ENCODE results near the gene HES3.

HES3 gene

DNA sequence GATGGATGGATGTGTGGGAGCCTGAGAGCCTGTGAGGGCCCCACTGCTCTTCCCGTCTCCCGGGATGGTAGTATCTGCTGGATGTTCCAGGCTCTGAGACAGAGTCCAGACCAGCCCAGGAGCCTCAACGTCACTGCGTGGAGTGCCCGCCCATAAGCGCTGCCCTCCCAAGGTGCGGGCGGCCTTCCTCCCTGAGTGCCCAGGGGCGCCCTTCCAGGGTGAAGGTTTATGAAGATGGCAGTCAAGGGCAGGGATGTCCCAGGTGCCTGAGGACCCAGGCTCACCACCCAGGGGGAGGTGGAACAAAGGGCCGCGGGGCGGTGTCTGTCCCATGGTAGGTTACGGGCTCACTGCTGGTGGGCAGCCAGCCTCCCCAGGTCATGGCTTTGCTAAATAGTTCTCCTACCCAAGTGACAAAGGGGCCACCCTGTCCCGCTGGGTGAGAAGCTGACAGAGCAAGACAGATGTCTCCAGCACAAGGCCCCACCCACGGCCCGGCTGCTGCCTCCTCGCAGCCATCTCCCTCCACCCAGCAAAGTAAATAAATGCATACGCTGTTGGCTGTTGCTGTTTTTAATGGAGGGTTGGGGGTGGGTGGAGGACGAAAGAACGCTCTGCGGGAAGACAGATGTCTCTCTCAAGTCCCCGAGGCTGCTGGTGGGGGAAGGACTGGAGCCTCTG, 25.9 kb downstream of the HES3 start:
- TF ChIP-seq, protein P1, sequence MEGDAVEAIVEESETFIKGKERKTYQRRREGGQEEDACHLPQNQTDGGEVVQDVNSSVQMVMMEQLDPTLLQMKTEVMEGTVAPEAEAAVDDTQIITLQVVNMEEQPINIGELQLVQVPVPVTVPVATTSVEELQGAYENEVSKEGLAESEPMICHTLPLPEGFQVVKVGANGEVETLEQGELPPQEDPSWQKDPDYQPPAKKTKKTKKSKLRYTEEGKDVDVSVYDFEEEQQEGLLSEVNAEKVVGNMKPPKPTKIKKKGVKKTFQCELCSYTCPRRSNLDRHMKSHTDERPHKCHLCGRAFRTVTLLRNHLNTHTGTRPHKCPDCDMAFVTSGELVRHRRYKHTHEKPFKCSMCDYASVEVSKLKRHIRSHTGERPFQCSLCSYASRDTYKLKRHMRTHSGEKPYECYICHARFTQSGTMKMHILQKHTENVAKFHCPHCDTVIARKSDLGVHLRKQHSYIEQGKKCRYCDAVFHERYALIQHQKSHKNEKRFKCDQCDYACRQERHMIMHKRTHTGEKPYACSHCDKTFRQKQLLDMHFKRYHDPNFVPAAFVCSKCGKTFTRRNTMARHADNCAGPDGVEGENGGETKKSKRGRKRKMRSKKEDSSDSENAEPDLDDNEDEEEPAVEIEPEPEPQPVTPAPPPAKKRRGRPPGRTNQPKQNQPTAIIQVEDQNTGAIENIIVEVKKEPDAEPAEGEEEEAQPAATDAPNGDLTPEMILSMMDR (conservative IDR thresholded peaks at IDR 0.05) = no peak
- TF ChIP-seq ZFX (IDR thresholded peaks at IDR 0.05) = no peak
- H3K27ac ChIP-seq = no peak overlapping the region

DNA sequence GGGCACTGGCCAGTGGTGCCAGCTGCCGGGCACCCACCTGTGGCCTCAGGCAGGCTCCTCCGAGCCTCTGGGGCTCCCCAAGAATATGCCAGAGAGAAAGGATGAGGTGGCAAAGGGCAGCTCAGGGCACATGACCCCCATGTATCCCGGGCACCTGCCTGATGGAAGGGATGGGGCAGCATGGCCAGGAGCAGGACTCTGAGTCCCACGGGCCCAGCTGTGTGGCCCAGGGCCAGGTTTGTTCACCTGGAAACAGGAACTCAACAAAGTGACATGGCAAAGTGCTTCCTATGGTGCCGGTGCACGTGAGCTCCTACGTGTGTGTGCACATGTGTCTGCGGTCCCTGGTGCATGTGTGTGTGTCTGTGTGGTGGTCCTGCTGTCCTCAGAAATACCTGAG, 26.4 kb downstream of the HES3 start:
- H3K27ac ChIP-seq = no peak overlapping the region
- TF ChIP-seq, protein P1 (conservative IDR thresholded peaks at IDR 0.05) = no peak
- TF ChIP-seq ZFX (IDR thresholded peaks at IDR 0.05) = no peak

DNA sequence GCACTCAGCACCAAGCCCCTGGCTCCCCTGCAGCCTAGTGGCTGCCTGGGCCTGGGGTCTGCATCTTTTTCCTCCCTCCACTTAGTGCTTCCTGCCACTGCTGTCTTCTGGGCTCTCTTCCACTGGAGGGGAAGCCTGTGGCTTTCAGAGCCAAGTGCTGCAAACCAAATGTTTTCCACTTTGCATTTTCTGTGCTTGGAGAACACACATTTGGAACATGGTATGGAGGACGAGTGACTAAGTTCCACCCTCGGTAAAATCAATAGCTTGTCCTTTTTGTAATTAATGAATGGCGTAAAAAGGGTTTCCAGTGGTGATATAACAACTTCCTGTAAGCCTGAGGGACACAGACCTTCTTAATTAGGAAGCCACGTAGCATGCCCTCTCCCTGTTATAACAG, 27.0 kb downstream of the HES3 start:
- no peak overlapping the region for H3K27ac ChIP-seq
- no peak for TF ChIP-seq ZFX (IDR thresholded peaks at IDR 0.05)
- TF ChIP-seq, protein P1 (conservative IDR thresholded peaks at IDR 0.05) = no peak

DNA sequence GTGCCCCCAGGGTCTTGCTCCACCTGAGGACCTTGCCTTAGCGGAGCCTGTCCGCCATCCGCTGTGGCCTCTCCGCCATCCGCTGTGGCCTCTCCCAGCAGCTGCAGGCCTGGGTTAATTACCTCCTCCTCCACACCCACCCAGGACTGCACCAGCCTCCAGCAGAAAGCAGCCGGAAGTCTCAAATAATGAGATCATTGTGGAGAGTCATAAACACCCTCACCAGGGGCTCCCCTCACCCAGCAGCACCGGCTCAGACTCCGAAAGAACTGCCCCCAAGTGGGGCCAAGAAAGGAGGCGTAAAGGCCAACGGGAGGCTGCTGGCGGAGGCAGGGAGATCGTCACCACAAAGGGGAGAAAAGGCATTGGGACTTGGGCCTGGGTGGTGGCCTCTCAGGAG, 27.6 kb downstream of the HES3 start:
- TF ChIP-seq, protein P1 (conservative IDR thresholded peaks at IDR 0.05) = no peak
- TF ChIP-seq ZFX (IDR thresholded peaks at IDR 0.05) = no peak
- H3K27ac ChIP-seq = no peak overlapping the region

DNA sequence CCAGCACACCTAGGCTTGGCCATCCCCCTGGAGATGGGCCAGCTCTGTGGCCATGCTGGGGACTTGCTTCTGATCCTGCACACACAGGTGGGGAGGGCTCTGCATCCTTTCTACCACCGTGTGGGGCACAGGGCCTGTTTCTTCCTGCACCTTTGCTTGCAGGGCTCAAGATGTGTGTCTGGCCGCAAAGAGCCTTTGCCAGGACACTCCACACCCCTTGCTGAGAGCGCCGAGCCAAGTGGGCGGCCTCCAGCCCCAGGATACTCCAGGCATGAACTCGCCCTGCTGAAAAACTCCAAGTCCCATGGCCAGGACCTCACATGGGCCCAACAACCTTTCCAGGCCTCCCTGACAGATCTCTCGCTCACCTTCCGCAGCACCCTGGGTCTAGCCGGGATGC, 28.5 kb downstream of the HES3 start:
- TF ChIP-seq, protein P1 (conservative IDR thresholded peaks at IDR 0.05) = no peak
- no peak for TF ChIP-seq ZFX (IDR thresholded peaks at IDR 0.05)
- H3K27ac ChIP-seq = no peak overlapping the region

DNA sequence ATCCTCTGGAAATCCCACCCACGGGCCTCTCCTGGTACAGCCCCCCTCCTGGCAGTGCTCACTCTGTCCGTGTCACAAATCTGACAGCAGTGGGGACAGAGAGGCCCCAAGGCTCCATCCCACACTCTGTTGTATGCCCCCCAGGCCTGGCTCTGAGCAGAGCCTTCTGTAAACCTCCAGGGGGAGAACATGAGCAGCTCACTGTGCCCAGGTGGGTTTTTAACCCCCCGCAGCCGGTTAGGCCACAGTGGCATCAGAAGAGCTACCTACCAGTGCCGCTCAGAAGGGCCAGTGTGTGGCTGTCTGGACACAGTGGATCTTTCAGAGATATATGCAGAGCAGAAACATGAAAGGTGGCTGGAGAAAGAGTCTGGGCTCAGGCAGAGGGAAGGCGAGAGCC, 28.9 kb downstream of the HES3 start:
- H3K27ac ChIP-seq = no peak overlapping the region
- TF ChIP-seq ZFX (IDR thresholded peaks at IDR 0.05) = no peak
- TF ChIP-seq, protein P1 (conservative IDR thresholded peaks at IDR 0.05) = no peak

DNA sequence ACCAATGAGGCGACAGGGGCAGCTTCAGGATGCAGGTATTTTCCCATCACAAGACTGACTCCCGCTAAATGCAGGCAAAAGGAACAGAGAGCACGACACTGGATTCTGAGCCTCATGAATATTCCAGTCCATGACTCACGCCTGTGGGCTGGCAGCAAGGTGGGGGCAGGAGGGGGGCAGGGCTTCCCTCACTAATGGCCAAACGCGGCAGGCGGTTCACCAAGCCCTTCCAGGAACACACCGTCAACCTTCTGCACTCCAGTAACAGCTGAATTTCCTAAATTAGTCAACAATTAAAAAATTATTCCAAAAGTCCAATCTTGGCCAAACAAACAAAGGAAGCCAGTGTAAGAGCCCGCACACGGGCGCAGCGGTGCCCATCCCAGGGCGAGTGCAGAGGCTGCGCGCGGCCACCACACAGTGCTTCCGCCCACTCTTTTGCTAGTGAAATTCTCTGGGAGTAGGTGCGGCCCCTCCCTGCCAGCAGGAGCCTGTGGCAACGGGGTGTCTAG, 29.5 kb downstream of the HES3 start:
- H3K27ac ChIP-seq = no peak overlapping the region
- no peak for TF ChIP-seq ZFX (IDR thresholded peaks at IDR 0.05)
- TF ChIP-seq, protein P1 (conservative IDR thresholded peaks at IDR 0.05) = no peak

Measured in C4-2B (cell line).